NCI-H1105 (cell line): ENCODE data around the gene PSPH.
A peak's percentile ranks its signal among the peaks of the same experiment; 100 is the strongest.

Experiments
- DNase-seq: peaks from one replicate; lab custom pipeline; 2025; lab: John Stamatoyannopoulos, UW

PSPH gene

GRCh38 chr7:55996856-55997500, 54.3 kb downstream of the PSPH start:
- no peak for DNase-seq

- DNase-seq = no peak
These were observed 58.9 kb downstream of the PSPH start for GRCh38 chr7:55992346-55992745.

- DNase-seq = no peak
These were observed 67.7 kb downstream of the PSPH start for GRCh38 chr7:55983537-55983936.

- DNase-seq = no peak
These were observed 71.0 kb downstream of the PSPH start for GRCh38 chr7:55980266-55980665.

GRCh38 chr7:55977831-55978230, 73.4 kb downstream of the PSPH start:
- DNase-seq = peak; percentile 78

- no peak for DNase-seq
These were observed 75.1 kb downstream of the PSPH start for GRCh38 chr7:55975988-55976633.

GRCh38 chr7:55973747-55974250, 77.4 kb downstream of the PSPH start:
- no peak for DNase-seq

- DNase-seq = no peak
These were observed 80.3 kb downstream of the PSPH start for GRCh38 chr7:55970978-55971377.

- no peak for DNase-seq
These were observed 80.7 kb downstream of the PSPH start for GRCh38 chr7:55970561-55970960.

- no peak for DNase-seq
These were observed 81.9 kb downstream of the PSPH start for GRCh38 chr7:55969391-55969790.

- DNase-seq = no peak
These were observed 84.4 kb downstream of the PSPH start for GRCh38 chr7:55966851-55967250.

- DNase-seq = no peak
These were observed 85.3 kb downstream of the PSPH start for GRCh38 chr7:55965805-55966421.

- no peak for DNase-seq
These were observed 86.2 kb downstream of the PSPH start for GRCh38 chr7:55965100-55965470.

GRCh38 chr7:55964261-55965099, 86.8 kb downstream of the PSPH start, which contains the start of gene NIPSNAP2:
TSS of gene NIPSNAP2 (plus strand) at chr7:55964585. CDS start at chr7:55964610, 25 bp downstream.
- DNase-seq = peak; percentile 60

GRCh38 chr7:55963584-55964168, 87.6 kb downstream of the PSPH start:
- no peak for DNase-seq

- no peak for DNase-seq
These were observed 89.2 kb downstream of the PSPH start for GRCh38 chr7:55962014-55962413.
